HCT116 (cell line): ENCODE data around the gene GABRA5. TPM values are rescaled to one million over a fixed set of nuclear protein-coding genes. Genes with fewer than 3 reads are reported as not detected.

Experiments
- ATAC-seq: fragments of 200-7000 bp; cut with Tn5 transposase; 2 replicates; pipeline ENCODE4 v1.9.1; 2020; ENCODE audit warnings: mild to moderate bottlenecking, moderate library complexity
- BruUV-seq: library from RNA; stranded (reverse); fragments of 400-500 nt; replicated peaks from 2 replicates; lab custom pipeline; 2021; lab: Mats Ljungman, UMichigan
- CTCF ChIA-PET: fragments of 300-600 bp; sonication (Branson Sonifier 250); formaldehyde crosslinking; loops from one replicate; lab custom pipeline; 2021; ENCODE audit warnings: antibody characterized with exemption; lab: Charles Lee
- POLR2A ChIA-PET: fragments of 300-600, 350-600 bp; sonication (Branson Sonifier 250); formaldehyde crosslinking; loops from one replicate; lab custom pipeline; 2021; ENCODE audit warnings: antibody characterized with exemption; lab: Charles Lee
- RAD21 ChIA-PET, 2 experiments: fragments of 300-600 bp; sonication (Branson Sonifier 250); formaldehyde crosslinking; loops; one replicate each; lab custom pipeline; 2023; ENCODE audit warnings: low total read pairs in 2 of 2; ENCODE audit not compliant: uncharacterized antibody in 2 of 2, unreplicated experiment in 2 of 2, low non-redundant PET in 1 of 2; lab: Charles Lee
- DNase-seq: peaks from one replicate; pipeline ENCODE4 v3.0.0-alpha.2; 2010; ENCODE audit warnings: low read depth, low spot score
- H2AFZ ChIP-seq: fragments of 200-600 bp; shearing (Covaris generic), sonication (generic); 2 replicates; pipeline ENCODE4 v1.6.1; 2017; ENCODE audit warnings: low read depth, mixed run types, mixed read lengths, antibody characterized with exemption, low read length; ENCODE audit not compliant: poor library complexity, severe bottlenecking
- H3K27ac ChIP-seq: 2 replicates; pipeline ENCODE4 v1.5.1; 2012; ENCODE audit warnings: low read depth, low read length
- H3K27me3 ChIP-seq: fragments of 200-600 bp; sonication (generic); 2 replicates; pipeline ENCODE4 v1.6.1; 2016; ENCODE audit warnings: mixed run types, low read length, mixed read lengths; ENCODE audit not compliant: insufficient read depth
- H3K36me3 ChIP-seq, 2 experiments: fragments of 200-500 bp in 1 of 2; fragments of 200-600 bp in 1 of 2; sonication (Bioruptor generic) in 1 of 2; sonication (generic) in 1 of 2; 2 replicates each; pipeline versions ENCODE4 v1.5.1 to v1.6.1; 2014 to 2016; ENCODE audit warnings: low read length in 2 of 2, inconsistent platforms in 1 of 2, mixed read lengths in 1 of 2, mixed run types in 1 of 2; ENCODE audit not compliant: insufficient read depth in 2 of 2, control insufficient read depth in 1 of 2
- H3K4me1 ChIP-seq, 2 experiments: fragments of 200-600 bp in 1 of 2; sonication (generic) in 1 of 2; 2 replicates each; pipeline versions ENCODE4 v1.5.1 to v1.6.1; 2012 to 2017; ENCODE audit warnings: low read length in 2 of 2, inconsistent platforms in 1 of 2, mild to moderate bottlenecking in 1 of 2, mixed read lengths in 1 of 2, mixed run types in 1 of 2, moderate library complexity in 1 of 2; ENCODE audit not compliant: insufficient read depth in 2 of 2, control insufficient read depth in 1 of 2
- H3K4me2 ChIP-seq: fragments of 200-600 bp; sonication (generic); 2 replicates; pipeline ENCODE4 v1.6.1; 2017; ENCODE audit warnings: mixed run types, low read length, mixed read lengths
- H3K4me3 ChIP-seq, 2 experiments: fragments of 200-600 bp in 1 of 2; sonication (generic) in 1 of 2; replicated peaks in 1 of 2; 2 replicates each; pipeline ENCODE4 v1.5.1; 2011 to 2016; ENCODE audit warnings: low read length in 2 of 2, control low read depth in 1 of 2, low read depth in 1 of 2, mild to moderate bottlenecking in 1 of 2, mixed read lengths in 1 of 2, mixed run types in 1 of 2
- H3K79me2 ChIP-seq: fragments of 200-600 bp; sonication (generic); 2 replicates; pipeline ENCODE4 v1.6.1; 2017; ENCODE audit warnings: mild to moderate bottlenecking, mixed run types, low read length, moderate library complexity, mixed read lengths; ENCODE audit not compliant: insufficient read depth
- H3K9ac ChIP-seq: fragments of 200-600 bp; sonication (generic); 2 replicates; pipeline ENCODE4 v1.6.1; 2016; ENCODE audit warnings: low read length, mixed read lengths
- H3K9me2 ChIP-seq: fragments of 200-600 bp; sonication (generic), shearing (Covaris generic); 2 replicates; pipeline ENCODE4 v1.6.1; 2017; ENCODE audit warnings: mixed run types, mild to moderate bottlenecking, moderate library complexity; ENCODE audit not compliant: insufficient read depth
- H3K9me3 ChIP-seq, 2 experiments: fragments of 200-500 bp in 1 of 2; fragments of 200-600 bp in 1 of 2; sonication (Bioruptor generic) in 1 of 2; sonication (generic) in 1 of 2; 2 replicates each; pipeline ENCODE4 v1.6.1; 2014 to 2017; ENCODE audit warnings: low read length in 2 of 2, mixed read lengths in 2 of 2, inconsistent platforms in 1 of 2, low read depth in 1 of 2, mild to moderate bottlenecking in 1 of 2, mixed run types in 1 of 2, moderate library complexity in 1 of 2; ENCODE audit not compliant: control insufficient read depth in 1 of 2, insufficient read depth in 1 of 2
- H4K20me1 ChIP-seq: fragments of 200-600 bp; sonication (generic), shearing (Covaris generic); 2 replicates; pipeline ENCODE4 v1.6.1; 2017; ENCODE audit warnings: mixed run types, mild to moderate bottlenecking, moderate library complexity; ENCODE audit not compliant: insufficient read depth
- ATF3 ChIP-seq: IDR thresholded peaks from 2 replicates; pipeline ENCODE4 v1.6.1; 2012
- CBX3 ChIP-seq: IDR thresholded peaks from 2 replicates; pipeline ENCODE4 v1.6.1; 2012; ENCODE audit warnings: low read depth
- EGR1 ChIP-seq: IDR thresholded peaks from 2 replicates; pipeline ENCODE4 v1.6.1; 2012; ENCODE audit warnings: low read depth
- EZH2phosphoT487 ChIP-seq: fragments of 200-600 bp; IDR thresholded peaks from 2 replicates; pipeline ENCODE4 v1.6.1; 2018; ENCODE audit warnings: antibody characterized with exemption, borderline replicate concordance
- FOSL1 ChIP-seq: IDR thresholded peaks from 2 replicates; pipeline ENCODE4 v1.6.1; 2012; ENCODE audit warnings: low read depth
- POLR2A ChIP-seq: IDR thresholded peaks from 2 replicates; pipeline ENCODE4 v1.7.0; 2011; ENCODE audit warnings: borderline replicate concordance; ENCODE audit not compliant: insufficient read depth, insufficient read length; ENCODE audit errors: extremely low read depth
- POLR2AphosphoS5 ChIP-seq: IDR thresholded peaks from 2 replicates; pipeline ENCODE4 v1.6.1; 2011; ENCODE audit warnings: mild to moderate bottlenecking, low read depth, low read length, moderate library complexity
- RAD21 ChIP-seq: IDR thresholded peaks from 2 replicates; pipeline ENCODE4 v1.6.1; 2012; ENCODE audit warnings: low read depth, mild to moderate bottlenecking
- SP1 ChIP-seq: IDR thresholded peaks from 2 replicates; pipeline ENCODE4 v1.6.1; 2012; ENCODE audit warnings: low read depth
- ZBTB33 ChIP-seq: IDR thresholded peaks from 2 replicates; pipeline ENCODE4 v1.6.1; 2011; ENCODE audit warnings: mild to moderate bottlenecking, low read length, moderate library complexity; ENCODE audit not compliant: insufficient replicate concordance; ENCODE audit errors: extremely low read depth
- intact Hi-C: fragments of 100-400 bp; cut with micrococcal nuclease; formaldehyde crosslinking; loops from 2 replicates; pipeline ENCODE4 v1.10.0; 2022
- total RNA-seq: library from RNA; stranded (reverse); gene quantifications from one replicate; pipeline ENCODE4 v1.2.1, GENCODE V29; 2021; ENCODE audit not compliant: unreplicated experiment
- TF ChIP-seq, protein P1 (sequence below), 3 experiments: fragments of 200-600 bp in 1 of 3; sonication (generic) in 1 of 3; IDR thresholded peaks in 2 of 3; conservative IDR thresholded peaks in 1 of 3; 2 replicates each; pipeline ENCODE4 v1.5.1; 2012 to 2017; ENCODE audit warnings: low read depth in 2 of 3, low read length in 2 of 3, antibody characterized with exemption in 1 of 3, borderline replicate concordance in 1 of 3, control low read depth in 1 of 3, mild to moderate bottlenecking in 1 of 3, mixed read lengths in 1 of 3, mixed run types in 1 of 3, moderate library complexity in 1 of 3; ENCODE audit not compliant: insufficient read depth in 1 of 3

The GABRA5 gene
- total RNA-seq, 1 experiment from 2014 or later, result not detected

DNA sequence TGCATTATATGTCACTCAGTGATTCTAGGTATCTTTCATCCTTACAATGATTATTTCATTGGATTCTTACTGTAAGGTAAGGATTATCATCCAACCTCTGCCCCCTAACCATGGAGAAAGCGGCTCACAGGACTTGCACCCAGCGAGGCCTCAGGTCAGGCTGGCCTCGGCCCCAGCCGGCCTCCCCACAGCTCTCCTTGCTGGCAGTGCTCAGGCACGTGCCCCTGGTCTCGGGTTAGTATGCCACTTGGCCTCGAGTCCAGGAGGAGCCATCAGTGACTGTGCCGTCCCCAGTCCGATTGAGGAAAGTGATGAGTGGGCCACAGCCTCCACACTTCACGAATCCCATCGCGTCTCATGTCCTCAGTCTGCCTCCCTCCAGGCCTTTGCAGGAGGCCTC lies 68.5 kb downstream of the GABRA5 start:
- Histone ChIP-seq H3K79me2 (no peaks in the 10 kb centered on the region), H3K4me1 (no peaks in the 10 kb centered on the region), H3K9ac (no peak overlapping the region), H2AFZ (no peak overlapping the region), H3K36me3 (no peaks in the 10 kb centered on the region), H4K20me1 (no peaks in the 10 kb centered on the region), H3K4me2 (no peak overlapping the region), H3K9me3 (peaks cover 4 to 36% of the 10 kb centered on the region in 2 experiments; a peak in 2 of 4 replicates), H3K27ac (no peak overlapping the region), H3K27me3 (no peaks in the 10 kb centered on the region), H3K9me2 (no peaks in the 10 kb centered on the region), H3K4me3 (no peak overlapping the region)
- DNase-seq, result no peak
- ChIA-PET CTCF (no interaction called here), RAD21 (no interaction called here), POLR2A (no interaction called here)
- intact Hi-C loops, result no loop called here
- no peak for ATAC-seq
- BruUV-seq, result no TSS peak
- TF ChIP-seq POLR2AphosphoS5 (no peak), EGR1 (no peak), EZH2phosphoT487 (no peak), CBX3 (no peak), ZBTB33 (no peak), SP1 (no peak), RAD21 (no peak)

DNA sequence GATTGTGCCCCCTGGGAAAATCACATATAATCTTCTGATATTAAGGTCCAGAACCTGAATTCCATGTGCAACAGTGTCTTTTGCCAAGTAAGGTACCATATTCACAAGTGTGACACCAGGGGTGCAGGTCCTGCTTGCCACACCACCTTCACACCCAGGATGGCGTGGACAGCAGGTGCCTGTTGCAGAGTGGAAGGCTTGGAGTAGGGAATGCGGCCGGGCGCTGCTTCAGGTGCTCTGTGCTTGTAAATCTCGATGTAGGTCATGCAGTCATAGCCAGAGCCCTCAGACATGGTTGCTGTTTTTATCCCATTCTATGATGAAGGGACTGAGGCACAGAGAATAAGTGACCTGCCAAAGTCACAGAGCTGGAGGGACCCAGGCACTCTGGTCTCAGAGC lies 69.6 kb downstream of the GABRA5 start:
- Histone ChIP-seq H3K27ac (no peak overlapping the region), H4K20me1 (no peaks in the 10 kb centered on the region), H3K9ac (no peak overlapping the region), H3K36me3 (no peaks in the 10 kb centered on the region), H3K9me2 (no peaks in the 10 kb centered on the region), H3K9me3 (peaks cover 11 to 42% of the 10 kb centered on the region in 2 experiments; a peak in 2 of 4 replicates), H3K4me1 (no peaks in the 10 kb centered on the region), H3K27me3 (no peaks in the 10 kb centered on the region), H2AFZ (no peak overlapping the region), H3K4me2 (no peak overlapping the region), H3K79me2 (no peaks in the 10 kb centered on the region), H3K4me3 (no peak overlapping the region)
- BruUV-seq, result no TSS peak
- POLR2A ChIA-PET, result no interaction called here
- DNase-seq, result no peak
- RAD21 ChIA-PET, result no interaction called here
- no peak for ATAC-seq
- intact Hi-C loops, result no loop called here
- TF ChIP-seq RAD21 (no peak), FOSL1 (no peak), EZH2phosphoT487 (no peak), ATF3 (no peak), POLR2A (no peak), ZBTB33 (no peak)
- TF ChIP-seq, protein P1, sequence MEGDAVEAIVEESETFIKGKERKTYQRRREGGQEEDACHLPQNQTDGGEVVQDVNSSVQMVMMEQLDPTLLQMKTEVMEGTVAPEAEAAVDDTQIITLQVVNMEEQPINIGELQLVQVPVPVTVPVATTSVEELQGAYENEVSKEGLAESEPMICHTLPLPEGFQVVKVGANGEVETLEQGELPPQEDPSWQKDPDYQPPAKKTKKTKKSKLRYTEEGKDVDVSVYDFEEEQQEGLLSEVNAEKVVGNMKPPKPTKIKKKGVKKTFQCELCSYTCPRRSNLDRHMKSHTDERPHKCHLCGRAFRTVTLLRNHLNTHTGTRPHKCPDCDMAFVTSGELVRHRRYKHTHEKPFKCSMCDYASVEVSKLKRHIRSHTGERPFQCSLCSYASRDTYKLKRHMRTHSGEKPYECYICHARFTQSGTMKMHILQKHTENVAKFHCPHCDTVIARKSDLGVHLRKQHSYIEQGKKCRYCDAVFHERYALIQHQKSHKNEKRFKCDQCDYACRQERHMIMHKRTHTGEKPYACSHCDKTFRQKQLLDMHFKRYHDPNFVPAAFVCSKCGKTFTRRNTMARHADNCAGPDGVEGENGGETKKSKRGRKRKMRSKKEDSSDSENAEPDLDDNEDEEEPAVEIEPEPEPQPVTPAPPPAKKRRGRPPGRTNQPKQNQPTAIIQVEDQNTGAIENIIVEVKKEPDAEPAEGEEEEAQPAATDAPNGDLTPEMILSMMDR (IDR thresholded peaks at IDR 0.05 in 2 of 3, conservative IDR thresholded peaks at IDR 0.05 in 1 of 3; ENCODE audit: borderline replicate concordance in 1 of 3, insufficient read depth in 1 of 3, low read depth in 2 of 3, low read length in 2 of 3), result no peak
- CTCF ChIA-PET, result no interaction called here
